IMR-90 (cell line): Measurements from ENCODE around the gene RAD23B.

Experiments
- BHLHE40 ChIP-seq: fragments of 150-350 bp; IDR thresholded peaks from 2 replicates; pipeline ENCODE4 v1.6.1; 2016; ENCODE audit warnings: mild to moderate bottlenecking, low read depth, low read length
- CEBPB ChIP-seq: IDR thresholded peaks from 2 replicates; pipeline ENCODE4 v1.6.1; 2012; ENCODE audit warnings: low read depth, low read length, improper control_type of control experiment
- CTCF ChIP-seq: conservative IDR thresholded peaks from 2 replicates; pipeline ENCODE4 v1.5.1; 2012; ENCODE audit warnings: mild to moderate bottlenecking, low read depth, low read length, improper control_type of control experiment
- ELK1 ChIP-seq: fragments of 150-350 bp; IDR thresholded peaks from 2 replicates; pipeline ENCODE4 v1.6.1; 2016; ENCODE audit warnings: low read depth, mild to moderate bottlenecking, low read length, moderate library complexity, borderline replicate concordance
- MAFK ChIP-seq: IDR thresholded peaks from 2 replicates; pipeline ENCODE4 v1.6.1; 2012; ENCODE audit warnings: low read depth, low read length, improper control_type of control experiment
- NFE2L2 ChIP-seq: fragments of 150-350 bp; IDR thresholded peaks from 2 replicates; pipeline ENCODE4 v1.6.1; 2016; ENCODE audit warnings: low read depth, mild to moderate bottlenecking, low read length
- POLR2A ChIP-seq: IDR thresholded peaks from 2 replicates; pipeline ENCODE4 v1.6.1; 2012; ENCODE audit warnings: mild to moderate bottlenecking, low read depth, low read length
- RAD21 ChIP-seq: IDR thresholded peaks from 2 replicates; pipeline ENCODE4 v1.6.1; 2012; ENCODE audit warnings: low read length, improper control_type of control experiment
- RFX5 ChIP-seq: IDR thresholded peaks from 2 replicates; pipeline ENCODE4 v1.8.0; 2012; ENCODE audit warnings: low read depth, mild to moderate bottlenecking, low read length, moderate library complexity
- SMC3 ChIP-seq: fragments of 150-350 bp; IDR thresholded peaks from 2 replicates; pipeline ENCODE4 v1.6.1; 2016; ENCODE audit warnings: low read depth, mild to moderate bottlenecking, antibody characterized with exemption, low read length, moderate library complexity
- USF2 ChIP-seq: fragments of 150-350 bp; IDR thresholded peaks from 2 replicates; pipeline ENCODE4 v1.6.1; 2017; ENCODE audit warnings: mild to moderate bottlenecking, antibody characterized with exemption, low read length, low read depth

GRCh38 chr9:107309271-107309670 lies 26.2 kb downstream of the RAD23B start:
- no peak for TF ChIP-seq CTCF
- no peak for TF ChIP-seq RAD21
- no peak for TF ChIP-seq RFX5
- no peak for TF ChIP-seq USF2
- no peak for TF ChIP-seq BHLHE40
- no peak for TF ChIP-seq POLR2A
- no peak for TF ChIP-seq SMC3
- no peak for TF ChIP-seq CEBPB
- TF ChIP-seq ELK1 = no peak
- TF ChIP-seq NFE2L2 = no peak
- TF ChIP-seq MAFK = no peak
